Measurements from ENCODE around the gene HBG1. TPM values are rescaled to one million over a fixed set of nuclear protein-coding genes. Genes with fewer than 3 reads are reported as not detected.

HBG1 gene
- polyA plus RNA-seq, 3 donors, result not detected

DNA sequence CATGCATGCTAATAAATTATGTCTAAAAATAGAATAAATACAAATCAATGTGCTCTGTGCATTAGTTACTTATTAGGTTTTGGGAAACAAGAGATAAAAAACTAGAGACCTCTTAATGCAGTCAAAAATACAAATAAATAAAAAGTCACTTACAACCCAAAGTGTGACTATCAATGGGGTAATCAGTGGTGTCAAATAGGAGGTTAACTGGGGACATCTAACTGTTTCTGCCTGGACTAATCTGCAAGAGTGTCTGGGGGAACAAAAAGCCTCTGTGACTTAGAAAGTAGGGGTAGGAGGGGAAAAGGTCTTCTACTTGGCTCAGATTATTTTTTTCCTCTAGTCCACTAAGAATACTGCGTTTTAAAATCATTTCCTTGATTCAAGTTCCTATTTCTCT lies 22.0 kb downstream of the HBG1 start:
- Histone ChIP-seq H3K9me3 (replicated peaks in 1 of 2; ENCODE audit: control insufficient read depth in 1 of 2, insufficient read depth in 1 of 2, low read length in 2 of 2) (no peaks in the 10 kb centered on the region), H3K4me3 (replicated peaks in 1 of 3; ENCODE audit: low read depth in 2 of 3, low read length in 3 of 3) (no peak overlapping the region), H3K4me2 (replicated peaks; ENCODE audit: extremely low read depth, low read length, poor library complexity, severe bottlenecking) (no peak overlapping the region), H3K27me3 (ENCODE audit: control insufficient read depth in 2 of 2, insufficient read depth in 2 of 2, low read length in 2 of 2) (no peaks in the 10 kb centered on the region), H3K9ac (ENCODE audit: insufficient read depth, low read length, poor library complexity, severe bottlenecking) (no peak overlapping the region), H3K27ac (ENCODE audit: low read depth in 1 of 2, low read length in 2 of 2) (no peak overlapping the region), H3K36me3 (replicated peaks in 1 of 2; ENCODE audit: control insufficient read depth in 1 of 2, insufficient read depth in 2 of 2, low read length in 2 of 2) (no peaks in the 10 kb centered on the region), H3K79me2 (ENCODE audit: insufficient read depth, low read length) (no peaks in the 10 kb centered on the region), H4K20me1 (ENCODE audit: insufficient read depth, low read length) (no peaks in the 10 kb centered on the region), H3K4me1 (ENCODE audit: control insufficient read depth in 1 of 2, insufficient read depth in 2 of 2, low read length in 2 of 2) (no peaks in the 10 kb centered on the region), H2AFZ (ENCODE audit: insufficient read depth, low read depth, low read length, poor library complexity, severe bottlenecking) (no peak overlapping the region)
- no peaks in the 10 kb centered on the region for H3K27me3 Mint-ChIP-seq (ENCODE audit: low read depth in 3 of 3)
- H3K9me3 Mint-ChIP-seq, result peaks cover 0 to 1% (median 0%) of the 10 kb centered on the region in 7 donors
- no peaks in the 10 kb centered on the region for H3K36me3 Mint-ChIP-seq
- TF ChIP-seq, protein P1, sequence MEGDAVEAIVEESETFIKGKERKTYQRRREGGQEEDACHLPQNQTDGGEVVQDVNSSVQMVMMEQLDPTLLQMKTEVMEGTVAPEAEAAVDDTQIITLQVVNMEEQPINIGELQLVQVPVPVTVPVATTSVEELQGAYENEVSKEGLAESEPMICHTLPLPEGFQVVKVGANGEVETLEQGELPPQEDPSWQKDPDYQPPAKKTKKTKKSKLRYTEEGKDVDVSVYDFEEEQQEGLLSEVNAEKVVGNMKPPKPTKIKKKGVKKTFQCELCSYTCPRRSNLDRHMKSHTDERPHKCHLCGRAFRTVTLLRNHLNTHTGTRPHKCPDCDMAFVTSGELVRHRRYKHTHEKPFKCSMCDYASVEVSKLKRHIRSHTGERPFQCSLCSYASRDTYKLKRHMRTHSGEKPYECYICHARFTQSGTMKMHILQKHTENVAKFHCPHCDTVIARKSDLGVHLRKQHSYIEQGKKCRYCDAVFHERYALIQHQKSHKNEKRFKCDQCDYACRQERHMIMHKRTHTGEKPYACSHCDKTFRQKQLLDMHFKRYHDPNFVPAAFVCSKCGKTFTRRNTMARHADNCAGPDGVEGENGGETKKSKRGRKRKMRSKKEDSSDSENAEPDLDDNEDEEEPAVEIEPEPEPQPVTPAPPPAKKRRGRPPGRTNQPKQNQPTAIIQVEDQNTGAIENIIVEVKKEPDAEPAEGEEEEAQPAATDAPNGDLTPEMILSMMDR (IDR thresholded peaks at IDR 0.05), result no peak
- H3K27ac Mint-ChIP-seq, result no peak overlapping the region
- no peaks in the 10 kb centered on the region for H3K4me1 Mint-ChIP-seq
- H3K4me3 Mint-ChIP-seq, result no peak overlapping the region
- no CpG with 5 or more reads among the region's 1 CpG for WGBS (ENCODE audit: insufficient coverage)
- DNase-seq, result no peak
- intact Hi-C loops (cut with micrococcal nuclease), result no loop called here

- TF ChIP-seq, protein P1 (IDR thresholded peaks at IDR 0.05), result no peak
- Mint-ChIP-seq H3K4me1 (no peaks in the 10 kb centered on the region), H3K4me3 (no peak within 1 kb of the TSS), H3K27ac (no peak within 1 kb of the TSS), H3K36me3 (no peaks in the 10 kb centered on the region), H3K9me3 (peaks cover 0 to 6% (median 3%) of the 10 kb centered on the region in 7 donors), H3K27me3 (ENCODE audit: low read depth in 3 of 3) (peaks cover 0 to under 1% (median 0%) of the 10 kb centered on the region in 3 donors)
- H3K9ac ChIP-seq (ENCODE audit: insufficient read depth, low read length, poor library complexity, severe bottlenecking), result no peak within 1 kb of the TSS
- intact Hi-C loops (cut with micrococcal nuclease), result no loop called here
- no peak within 1 kb of the TSS for H3K4me2 ChIP-seq (replicated peaks; ENCODE audit: extremely low read depth, low read length, poor library complexity, severe bottlenecking)
- DNase-seq, result no peak
- no peak within 1 kb of the TSS for H3K4me3 ChIP-seq (replicated peaks in 1 of 3; ENCODE audit: low read depth in 2 of 3, low read length in 3 of 3)
- H3K27me3 ChIP-seq (ENCODE audit: control insufficient read depth in 2 of 2, insufficient read depth in 2 of 2, low read length in 2 of 2), result no peaks in the 10 kb centered on the region
- H3K4me1 ChIP-seq (ENCODE audit: control insufficient read depth in 1 of 2, insufficient read depth in 2 of 2, low read length in 2 of 2), result no peaks in the 10 kb centered on the region
- H3K9me3 ChIP-seq (replicated peaks in 1 of 2; ENCODE audit: control insufficient read depth in 1 of 2, insufficient read depth in 1 of 2, low read length in 2 of 2), result no peaks in the 10 kb centered on the region
- H3K36me3 ChIP-seq (replicated peaks in 1 of 2; ENCODE audit: control insufficient read depth in 1 of 2, insufficient read depth in 2 of 2, low read length in 2 of 2), result no peaks in the 10 kb centered on the region
- H2AFZ ChIP-seq (ENCODE audit: insufficient read depth, low read depth, low read length, poor library complexity, severe bottlenecking), result no peak within 1 kb of the TSS
- 100% methylated on average over 1 of the region's 3 CpGs for WGBS (ENCODE audit: insufficient coverage)
- no peaks in the 10 kb centered on the region for H4K20me1 ChIP-seq (ENCODE audit: insufficient read depth, low read length)
- no peaks in the 10 kb centered on the region for H3K79me2 ChIP-seq (ENCODE audit: insufficient read depth, low read length)
- H3K27ac ChIP-seq (ENCODE audit: low read depth in 1 of 2, low read length in 2 of 2), result no peak within 1 kb of the TSS
These were observed 22.8 kb downstream of the HBG1 start, which contains the start of gene HBB for GRCh38 chr11:5226732-5227310. Gene HBB (minus strand): TSS chr11:5227071. CDS start chr11:5227021, 50 bp downstream.
